ENCODE data around the gene AQP3. TPM values are rescaled to one million over a fixed set of nuclear protein-coding genes. Genes with fewer than 3 reads are reported as not detected.

Gene AQP3
- polyA plus RNA-seq, 2 of the 4 experiments (the other 2 are of a cell fraction), result 6.2 to 18.8 TPM

DNA sequence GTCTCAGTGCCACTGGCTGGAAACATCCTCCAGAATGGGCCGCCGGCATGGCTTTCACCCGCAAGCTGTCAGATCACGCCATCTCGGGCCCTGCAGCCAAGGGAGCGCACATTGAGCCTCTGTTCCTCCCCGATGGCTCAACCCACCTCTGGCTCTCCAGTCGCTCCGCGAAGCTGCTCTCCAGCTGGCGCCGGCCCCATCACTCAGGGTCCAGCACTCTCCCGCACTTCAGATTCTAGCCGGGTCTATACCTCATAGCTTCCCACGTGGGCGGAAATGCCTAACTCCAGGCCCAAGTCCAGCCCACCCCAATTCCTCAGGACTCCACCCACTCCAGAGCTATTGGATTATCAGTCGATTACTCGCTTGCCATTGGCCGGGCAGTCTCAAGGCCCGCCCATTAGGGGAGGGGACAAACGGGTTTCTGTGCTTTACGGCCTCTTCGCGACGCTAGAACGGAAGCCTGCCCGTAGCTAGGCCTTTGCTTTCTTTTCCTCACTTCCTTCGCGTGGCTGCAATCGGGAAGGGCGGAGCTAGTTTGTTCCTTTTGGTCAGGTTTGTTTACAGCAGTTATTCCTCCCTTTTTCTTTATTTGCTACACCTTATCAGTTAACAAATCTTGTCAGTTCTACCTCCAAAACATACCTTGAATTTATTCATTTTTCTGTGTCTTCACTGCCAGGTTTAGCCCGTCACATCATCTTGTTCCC lies 26.4 kb upstream of the AQP3 start, which contains the start of gene NOL6:
NOL6 (minus strand) TSS at position 282 of the 710 bp plus-strand sequence; CDS start at position 200, 82 bp downstream.
- Histone ChIP-seq H3K9me3 (no peaks in the 10 kb centered on the region), H3K4me2 (peak within 1 kb of the TSS; percentile 89), H3K4me3 (peak within 1 kb of the TSS; percentile 88), H3K27ac (peak within 1 kb of the TSS; percentile 75 to 88), H3K4me1 (peaks cover 14% of the 10 kb centered on the region)
- peak; percentile 97 to 99 for DNase-seq (ENCODE audit: low read depth in 1 of 2, low spot score in 1 of 2)
- ChIA-PET POLR2A (interaction anchor here (0.6 to 1.8 kb wide), 16 partner anchors 9 to 449 kb away, joined by 3 to 12 read pairs (median 4); partner anchors contain the start of genes ANKRD18B, DNAJA1 and NFX1), CTCF (interaction anchor here (0.6 to 40.3 kb wide), 15 partner anchors 15 to 245 kb away, joined by 3 to 834 read pairs (median 4); partner anchors contain the start of genes ANKRD18B, AQP3 and AQP7)
- TF ChIP-seq GATA3 (IDR thresholded peaks at IDR 0.05; ENCODE audit: borderline replicate concordance), result peak; percentile 29; the same call in 1 of the 2 replicates
- no peak for TF ChIP-seq SMC3 (IDR thresholded peaks at IDR 0.05)
- TF ChIP-seq ESRRA (IDR thresholded peaks at IDR 0.05; ENCODE audit: borderline replicate concordance, low read length), result no peak
- TF ChIP-seq, protein P1, sequence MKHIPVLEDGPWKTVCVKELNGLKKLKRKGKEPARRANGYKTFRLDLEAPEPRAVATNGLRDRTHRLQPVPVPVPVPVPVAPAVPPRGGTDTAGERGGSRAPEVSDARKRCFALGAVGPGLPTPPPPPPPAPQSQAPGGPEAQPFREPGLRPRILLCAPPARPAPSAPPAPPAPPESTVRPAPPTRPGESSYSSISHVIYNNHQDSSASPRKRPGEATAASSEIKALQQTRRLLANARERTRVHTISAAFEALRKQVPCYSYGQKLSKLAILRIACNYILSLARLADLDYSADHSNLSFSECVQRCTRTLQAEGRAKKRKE (CRISPR knock-in tag; IDR thresholded peaks at IDR 0.05; ENCODE audit: low read depth), result no peak
- no peak for TF ChIP-seq NR3C1 (IDR thresholded peaks at IDR 0.05)
- TF ChIP-seq, protein P2, sequence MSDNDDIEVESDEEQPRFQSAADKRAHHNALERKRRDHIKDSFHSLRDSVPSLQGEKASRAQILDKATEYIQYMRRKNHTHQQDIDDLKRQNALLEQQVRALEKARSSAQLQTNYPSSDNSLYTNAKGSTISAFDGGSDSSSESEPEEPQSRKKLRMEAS (IDR thresholded peaks at IDR 0.05), result peak; percentile 98
- 0 out of 4 replicates have a peak, but pooled peaks of 1 of the 2 experiments have one; percentile 15 for TF ChIP-seq CEBPB (IDR thresholded peaks at IDR 0.05)
- no peak for TF ChIP-seq MAZ (IDR thresholded peaks at IDR 0.05; ENCODE audit: borderline replicate concordance, low read depth, low read length)
- TF ChIP-seq, protein P3, sequence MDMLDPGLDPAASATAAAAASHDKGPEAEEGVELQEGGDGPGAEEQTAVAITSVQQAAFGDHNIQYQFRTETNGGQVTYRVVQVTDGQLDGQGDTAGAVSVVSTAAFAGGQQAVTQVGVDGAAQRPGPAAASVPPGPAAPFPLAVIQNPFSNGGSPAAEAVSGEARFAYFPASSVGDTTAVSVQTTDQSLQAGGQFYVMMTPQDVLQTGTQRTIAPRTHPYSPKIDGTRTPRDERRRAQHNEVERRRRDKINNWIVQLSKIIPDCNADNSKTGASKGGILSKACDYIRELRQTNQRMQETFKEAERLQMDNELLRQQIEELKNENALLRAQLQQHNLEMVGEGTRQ (IDR thresholded peaks at IDR 0.05), result peak; percentile 80
- TF ChIP-seq POLR2A (IDR thresholded peaks at IDR 0.05; ENCODE audit: low read length), result peak; percentile 70
- TF ChIP-seq JUN (IDR thresholded peaks at IDR 0.05), result peak; percentile 75 to 87; a peak in 4 of 5 replicates
- no peak for TF ChIP-seq EP300 (IDR thresholded peaks at IDR 0.05)
- TF ChIP-seq, protein P4, sequence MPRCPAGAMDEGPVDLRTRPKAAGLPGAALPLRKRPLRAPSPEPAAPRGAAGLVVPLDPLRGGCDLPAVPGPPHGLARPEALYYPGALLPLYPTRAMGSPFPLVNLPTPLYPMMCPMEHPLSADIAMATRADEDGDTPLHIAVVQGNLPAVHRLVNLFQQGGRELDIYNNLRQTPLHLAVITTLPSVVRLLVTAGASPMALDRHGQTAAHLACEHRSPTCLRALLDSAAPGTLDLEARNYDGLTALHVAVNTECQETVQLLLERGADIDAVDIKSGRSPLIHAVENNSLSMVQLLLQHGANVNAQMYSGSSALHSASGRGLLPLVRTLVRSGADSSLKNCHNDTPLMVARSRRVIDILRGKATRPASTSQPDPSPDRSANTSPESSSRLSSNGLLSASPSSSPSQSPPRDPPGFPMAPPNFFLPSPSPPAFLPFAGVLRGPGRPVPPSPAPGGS (IDR thresholded peaks at IDR 0.05), result peak; percentile 72; the same call in 2 of the 3 replicates
- peak; percentile 83; the same call in 1 of the 2 replicates for TF ChIP-seq MYC (IDR thresholded peaks at IDR 0.05; ENCODE audit: borderline replicate concordance, low read length)
- TF ChIP-seq JUNB (IDR thresholded peaks at IDR 0.05), result no peak
- FAIRE-seq, result peak; percentile 49
- 1% methylated on average over 27 of the region's 32 CpGs for WGBS (ENCODE audit: missing lambda C conversion rate)
- peak; percentile 99 to 100 for ATAC-seq

DNA sequence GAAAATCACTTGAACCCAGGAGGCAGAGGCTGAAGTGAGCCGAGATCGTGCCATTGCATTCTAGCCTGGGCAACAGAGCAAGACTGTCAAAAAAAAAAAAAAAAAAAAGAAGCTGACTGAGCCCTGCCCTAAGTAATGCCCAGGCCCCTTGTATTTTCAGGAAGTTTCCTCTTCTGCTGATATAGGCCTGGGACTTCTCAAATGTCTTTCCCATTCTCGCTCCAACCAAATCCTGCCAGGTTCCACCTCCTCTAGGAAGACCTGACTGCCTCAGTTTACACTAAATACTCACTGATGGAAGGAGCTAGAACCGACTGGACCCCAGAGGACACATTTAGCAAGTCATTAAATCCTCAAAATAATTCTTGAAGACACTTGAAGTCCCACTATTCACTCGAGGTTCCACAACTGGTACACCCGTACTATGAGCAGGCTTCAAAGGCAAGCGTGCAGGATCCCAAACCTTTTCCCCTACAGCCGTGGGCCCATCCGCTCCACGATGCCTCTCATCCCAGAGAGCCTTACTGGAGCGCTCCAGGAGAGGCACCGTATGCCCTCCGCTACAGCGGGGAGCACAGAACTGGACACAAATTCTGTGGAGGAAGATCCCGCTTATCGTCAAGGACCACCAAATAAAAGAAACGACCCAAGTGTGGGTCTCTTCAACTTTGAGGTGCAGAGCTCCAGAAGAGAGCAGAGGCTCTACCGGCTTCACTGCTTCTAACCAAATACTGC lies 25.7 kb upstream of the AQP3 start:
- ChIA-PET POLR2A (interaction anchor here (0.6 to 1.8 kb wide), 9 partner anchors 14 to 343 kb away, joined by 3 to 12 read pairs (median 5); partner anchors contain the start of genes ANKRD18B and NFX1), CTCF (interaction anchor here (0.6 to 40.3 kb wide), 14 partner anchors 7 to 244 kb away, joined by 3 to 834 read pairs (median 4); partner anchors contain the start of genes ANKRD18B, AQP3 and AQP7)
- Histone ChIP-seq H3K4me1 (peaks cover 14% of the 10 kb centered on the region), H3K4me2 (peak overlapping the region; percentile 89), H3K4me3 (peak overlapping the region; percentile 88), H3K27ac (peak overlapping the region; percentile 75 to 88), H3K9me3 (no peaks in the 10 kb centered on the region)
- TF ChIP-seq POLR2A (IDR thresholded peaks at IDR 0.05; ENCODE audit: low read length) (no peak), NPAS2 (CRISPR knock-in tag; IDR thresholded peaks at IDR 0.05; ENCODE audit: borderline replicate concordance) (no peak)
- TF ChIP-seq, protein P5, sequence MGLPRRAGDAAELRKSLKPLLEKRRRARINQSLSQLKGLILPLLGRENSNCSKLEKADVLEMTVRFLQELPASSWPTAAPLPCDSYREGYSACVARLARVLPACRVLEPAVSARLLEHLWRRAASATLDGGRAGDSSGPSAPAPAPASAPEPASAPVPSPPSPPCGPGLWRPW (IDR thresholded peaks at IDR 0.05), result no peak
- FAIRE-seq, result no peak
- no peak for DNase-seq (ENCODE audit: low read depth in 1 of 2, low spot score in 1 of 2)
- ATAC-seq, result peak; percentile 7 to 24; a peak in 3 of 6 replicates
- 6% methylated on average over 18 of the region's 18 CpGs for WGBS (ENCODE audit: missing lambda C conversion rate)

Data from A549 (cell line).